ENCODE measurements around the gene OR13C5. TPM values are rescaled to one million over a fixed set of nuclear protein-coding genes. Genes with fewer than 3 reads are reported as not detected.
"Not testable (repeated sequence)": the region's sequence is repeated elsewhere in the genome, so short reads cannot be mapped to it uniquely, and the experiment has no call there.

Gene OR13C5
- total and polyA plus RNA-seq, 12 donors: not detected

DNA sequence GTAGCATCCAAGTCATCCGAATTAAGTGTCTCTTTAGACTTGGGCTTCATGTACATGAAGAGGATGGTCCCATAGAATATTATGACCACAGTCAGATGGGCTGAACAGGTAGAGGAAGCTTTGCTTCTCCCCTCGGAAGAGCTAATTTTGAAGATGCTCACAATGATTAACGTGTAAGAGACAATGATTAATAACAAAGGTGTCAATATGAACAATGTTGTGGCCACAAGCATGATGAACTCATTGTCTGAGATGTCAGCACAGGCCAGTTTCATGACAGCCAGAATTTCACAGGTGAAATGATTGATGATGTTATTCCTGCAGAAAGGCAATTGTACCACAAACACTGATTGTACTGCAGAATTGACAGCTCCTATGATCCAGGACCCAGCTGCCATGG, 5.6 kb upstream of the OR13C5 start:
- no peaks in the 10 kb centered on the region for H3K9me3 ChIP-seq
- no peaks in the 10 kb centered on the region for H3K36me3 ChIP-seq
- intact Hi-C loops (cut with DNase I): no loop called here
- no peak overlapping the region for H3K4me3 ChIP-seq
- DNase-seq: no peak
- H3K4me1 ChIP-seq: no peaks in the 10 kb centered on the region
- H3K27me3 ChIP-seq: no peaks in the 10 kb centered on the region
- 71 to 86% methylated on average over 3 of the region's 3 CpGs for WGBS, 2 donors
- ATAC-seq: no peak
- TF ChIP-seq, protein P1, sequence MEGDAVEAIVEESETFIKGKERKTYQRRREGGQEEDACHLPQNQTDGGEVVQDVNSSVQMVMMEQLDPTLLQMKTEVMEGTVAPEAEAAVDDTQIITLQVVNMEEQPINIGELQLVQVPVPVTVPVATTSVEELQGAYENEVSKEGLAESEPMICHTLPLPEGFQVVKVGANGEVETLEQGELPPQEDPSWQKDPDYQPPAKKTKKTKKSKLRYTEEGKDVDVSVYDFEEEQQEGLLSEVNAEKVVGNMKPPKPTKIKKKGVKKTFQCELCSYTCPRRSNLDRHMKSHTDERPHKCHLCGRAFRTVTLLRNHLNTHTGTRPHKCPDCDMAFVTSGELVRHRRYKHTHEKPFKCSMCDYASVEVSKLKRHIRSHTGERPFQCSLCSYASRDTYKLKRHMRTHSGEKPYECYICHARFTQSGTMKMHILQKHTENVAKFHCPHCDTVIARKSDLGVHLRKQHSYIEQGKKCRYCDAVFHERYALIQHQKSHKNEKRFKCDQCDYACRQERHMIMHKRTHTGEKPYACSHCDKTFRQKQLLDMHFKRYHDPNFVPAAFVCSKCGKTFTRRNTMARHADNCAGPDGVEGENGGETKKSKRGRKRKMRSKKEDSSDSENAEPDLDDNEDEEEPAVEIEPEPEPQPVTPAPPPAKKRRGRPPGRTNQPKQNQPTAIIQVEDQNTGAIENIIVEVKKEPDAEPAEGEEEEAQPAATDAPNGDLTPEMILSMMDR (IDR thresholded peaks at IDR 0.05): no peak
- H3K27ac ChIP-seq: no peak overlapping the region

DNA sequence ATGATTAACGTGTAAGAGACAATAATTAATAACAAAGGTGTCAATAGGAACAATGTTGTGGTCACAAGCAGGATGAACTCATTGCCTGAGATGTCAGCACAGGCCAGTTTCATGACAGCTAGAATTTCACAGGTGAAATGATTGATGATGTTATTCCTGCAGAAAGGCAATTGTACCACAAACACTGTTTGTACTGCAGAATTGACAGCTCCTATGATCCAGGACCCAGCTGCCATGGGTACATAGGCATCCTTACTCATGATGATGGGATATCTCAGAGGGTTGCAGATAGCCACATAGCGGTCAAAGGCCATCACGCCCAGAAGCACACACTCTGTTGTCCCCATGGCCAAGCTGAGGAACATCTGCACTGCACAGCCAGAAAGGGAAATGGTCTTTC, 464 bp downstream of the OR13C5 start:
- H3K27me3 ChIP-seq; H3K4me1 ChIP-seq; intact Hi-C loops (cut with DNase I): not testable (repeated sequence)

DNA sequence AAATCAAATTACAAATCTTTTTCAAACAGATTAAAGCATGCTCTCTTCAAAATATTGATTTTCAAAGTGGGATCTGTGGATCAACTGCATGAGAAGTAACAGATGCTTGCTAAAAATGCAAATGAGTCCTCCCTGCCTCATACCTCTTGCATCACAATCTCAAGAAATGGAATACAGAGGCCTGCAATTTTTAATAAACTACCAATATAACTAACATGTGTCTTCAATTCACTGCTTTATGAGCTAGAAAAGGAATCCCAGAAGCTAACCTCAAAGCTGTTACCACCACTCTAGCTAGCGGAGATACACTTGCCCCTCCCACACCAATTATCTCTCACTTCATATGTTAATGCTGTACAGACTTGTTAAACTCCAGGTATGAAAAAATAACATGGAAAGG, 9.6 kb downstream of the OR13C5 start:
- DNase-seq (no peak), ATAC-seq (no peak)
- no peak overlapping the region for H3K27ac ChIP-seq
- intact Hi-C loops (cut with DNase I): no loop called here
- no peaks in the 10 kb centered on the region for H3K36me3 ChIP-seq
- WGBS, 2 donors: 0 to 81% methylated on average over 1 of the region's 1 CpG
- H3K9me3 ChIP-seq: peaks cover 0 to 21% (median 0%) of the 10 kb centered on the region in 11 donors
- H3K27me3 ChIP-seq: no peaks in the 10 kb centered on the region
- no peak overlapping the region for H3K4me3 ChIP-seq
- no peaks in the 10 kb centered on the region for H3K4me1 ChIP-seq
- TF ChIP-seq, protein P1 (IDR thresholded peaks at IDR 0.05): no peak

More for the DNA sequence above, 464 bp downstream of the OR13C5 start:
- not testable (repeated sequence) for H3K27ac ChIP-seq, ATAC-seq, H3K4me3 ChIP-seq, DNase-seq, H3K36me3 ChIP-seq
- WGBS, 2 donors: 70 to 77% methylated on average over 3 of the region's 3 CpGs
- peaks cover 0 to 11% (median 0%) of the 10 kb centered on the region in 11 donors for H3K9me3 ChIP-seq

DNA sequence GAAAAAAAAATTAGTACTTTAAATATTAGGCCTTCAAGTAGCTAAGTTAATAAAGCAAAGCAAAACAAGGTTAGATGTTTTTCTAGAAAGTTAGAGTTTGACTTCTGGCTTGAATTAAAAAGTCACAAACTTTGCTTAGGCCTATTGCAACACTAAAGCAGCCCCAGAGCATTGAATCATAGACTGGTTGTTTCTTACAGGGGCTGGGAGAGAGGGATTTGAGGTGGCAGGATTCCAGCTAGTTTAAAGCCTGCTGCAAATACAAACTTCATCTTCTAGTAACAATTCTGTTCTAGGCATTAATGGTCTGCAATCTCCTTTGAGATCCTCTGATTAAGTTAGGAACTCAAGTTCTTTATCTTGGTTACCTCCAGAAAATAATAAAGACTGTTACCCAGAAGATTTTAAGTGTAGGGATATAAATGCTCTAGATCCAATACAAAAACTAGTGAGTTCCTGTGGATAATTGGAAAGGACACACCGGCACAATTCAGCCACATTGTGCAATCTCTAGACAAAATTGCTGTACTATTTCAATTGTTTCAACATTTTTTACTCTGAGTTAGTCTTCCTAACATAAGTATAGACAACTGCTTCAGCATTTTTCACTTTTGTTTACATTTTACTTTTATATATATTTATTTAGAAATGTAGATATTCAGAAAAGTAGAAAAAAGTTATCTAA, 12.6 kb downstream of the OR13C5 start:
- Histone ChIP-seq H3K27me3 (no peaks in the 10 kb centered on the region), H3K9me3 (no peaks in the 10 kb centered on the region), H3K36me3 (no peaks in the 10 kb centered on the region), H3K27ac (no peak overlapping the region), H3K4me3 (no peak overlapping the region), H3K4me1 (no peaks in the 10 kb centered on the region)
- TF ChIP-seq, protein P1 (IDR thresholded peaks at IDR 0.05): no peak
- WGBS, 2 donors: 0 to 86% methylated on average over 1 of the region's 1 CpG
- DNase-seq (no peak), ATAC-seq (peak in 5 of 8 donors; percentile 37 to 65 (median 59))
- intact Hi-C loops (cut with DNase I): no loop called here

DNA sequence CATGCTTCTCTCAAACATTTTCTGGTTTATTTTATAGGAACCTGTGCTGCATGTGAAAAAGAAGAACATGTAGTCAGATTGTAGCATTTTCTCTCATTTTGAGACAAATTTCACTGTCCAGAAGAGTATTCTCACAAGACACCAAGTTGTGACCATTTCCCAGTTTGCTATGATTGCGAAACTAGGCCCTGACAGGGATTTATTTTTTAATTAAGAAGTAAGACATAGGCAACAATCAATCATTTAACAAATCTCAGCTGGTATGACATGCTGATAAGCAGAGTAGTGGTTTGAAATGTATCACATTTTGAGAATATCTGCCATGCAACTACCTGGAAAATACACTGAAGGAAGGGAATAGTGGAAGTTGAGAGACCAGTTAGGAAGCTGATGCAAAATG, 18.7 kb downstream of the OR13C5 start:
- Histone ChIP-seq H3K27me3 (no peaks in the 10 kb centered on the region), H3K4me1 (no peaks in the 10 kb centered on the region), H3K36me3 (no peaks in the 10 kb centered on the region), H3K27ac (no peak overlapping the region), H3K4me3 (no peak overlapping the region), H3K9me3 (peaks cover 0 to 3% (median 0%) of the 10 kb centered on the region in 11 donors)
- TF ChIP-seq, protein P1 (IDR thresholded peaks at IDR 0.05): no peak
- ATAC-seq (no peak), DNase-seq (no peak)
- intact Hi-C loops (cut with DNase I): no loop called here
- WGBS, 2 donors: 71 to 92% methylated on average over 1 of the region's 1 CpG

Measured in heart right ventricle (tissue), 16 donors.